IMR-90 (cell line): Measurements from ENCODE around the gene NEGR1. TPM values are rescaled to one million over a fixed set of nuclear protein-coding genes. Genes with fewer than 3 reads are reported as not detected.

Experiments
- ATAC-seq: fragments of 200-7000 bp; cut with Tn5 transposase; 2 replicates; pipeline ENCODE4 v1.9.1; 2020; ENCODE audit warnings: low read depth, mild to moderate bottlenecking, moderate library complexity
- BruUV-seq: library from RNA; stranded (reverse); fragments of 400-500 nt; replicated peaks from 2 replicates; lab custom pipeline; 2021; lab: Mats Ljungman, UMichigan
- CTCF ChIA-PET: fragments of 300-600 bp; formaldehyde crosslinking; extraction: SDS; loops from one replicate; lab custom pipeline; 2021; ENCODE audit warnings: antibody characterized with exemption; lab: Yijun Ruan, JAX
- POLR2A ChIA-PET: fragments of 300-600 bp; sonication (Branson Sonifier 250); formaldehyde crosslinking; loops from one replicate; lab custom pipeline; 2022; ENCODE audit warnings: antibody characterized with exemption; ENCODE audit not compliant: unreplicated experiment; lab: Charles Lee
- DNase-seq: peaks from one replicate; pipeline ENCODE4 v3.0.0; 2013
- H2AFZ ChIP-seq: replicated peaks from 2 replicates; pipeline ENCODE3; 2013; ENCODE audit warnings: low read length, mild to moderate bottlenecking; ENCODE audit not compliant: poor library complexity
- H2AK5ac ChIP-seq: 2 replicates; pipeline ENCODE4 v1.6.1; 2013; ENCODE audit warnings: low read depth, low read length, inconsistent platforms
- H2AK9ac ChIP-seq: replicated peaks from 2 replicates; pipeline ENCODE3; 2013; ENCODE audit warnings: mild to moderate bottlenecking, low read depth, low read length, moderate library complexity; ENCODE audit not compliant: poor library complexity
- H2BK120ac ChIP-seq: 2 replicates; pipeline ENCODE4 v1.6.1; 2013; ENCODE audit warnings: low read depth, low read length, inconsistent platforms
- H2BK15ac ChIP-seq: 3 replicates; pipeline ENCODE4 v1.6.1; 2013; ENCODE audit warnings: low read depth, low read length, inconsistent platforms
- H2BK20ac ChIP-seq: 2 replicates; pipeline ENCODE4 v1.6.1; 2013; ENCODE audit warnings: low read depth, mild to moderate bottlenecking, inconsistent platforms, low read length, moderate library complexity
- H2BK5ac ChIP-seq: 2 replicates; pipeline ENCODE4 v1.6.1; 2013; ENCODE audit warnings: mild to moderate bottlenecking, low read depth, low read length, inconsistent platforms; ENCODE audit not compliant: poor library complexity, severe bottlenecking
- H3K14ac ChIP-seq: replicated peaks from 2 replicates; pipeline ENCODE4 v1.6.1; 2013; ENCODE audit warnings: low read depth, low read length, inconsistent platforms
- H3K18ac ChIP-seq: 2 replicates; pipeline ENCODE4 v1.6.1; 2013; ENCODE audit warnings: low read depth, low read length, control low read depth
- H3K23ac ChIP-seq: 2 replicates; pipeline ENCODE4 v1.6.1; 2013; ENCODE audit warnings: low read depth, low read length, inconsistent platforms
- H3K27ac ChIP-seq: 2 replicates; pipeline ENCODE4 v1.5.1; 2013; ENCODE audit warnings: mild to moderate bottlenecking, control low read depth, low read length; ENCODE audit not compliant: insufficient read depth
- H3K27me3 ChIP-seq: 2 replicates; pipeline ENCODE4 v1.6.1; 2013; ENCODE audit warnings: low read length; ENCODE audit not compliant: control insufficient read depth, insufficient read depth
- H3K36me3 ChIP-seq: 2 replicates; pipeline ENCODE4 v1.6.1; 2013; ENCODE audit warnings: low read length, mixed read lengths; ENCODE audit not compliant: control insufficient read depth, insufficient read depth
- H3K4ac ChIP-seq: 2 replicates; pipeline ENCODE4 v1.6.1; 2013; ENCODE audit warnings: low read depth, low read length, inconsistent platforms
- H3K4me1 ChIP-seq: 2 replicates; pipeline ENCODE4 v1.6.1; 2013; ENCODE audit warnings: low read length, mixed read lengths; ENCODE audit not compliant: control insufficient read depth, insufficient read depth
- H3K4me2 ChIP-seq: 2 replicates; pipeline ENCODE4 v1.6.1; 2013; ENCODE audit warnings: low read depth, mild to moderate bottlenecking, control low read depth, low read length, moderate library complexity
- H3K4me3 ChIP-seq: 2 replicates; pipeline ENCODE4 v1.5.1; 2013; ENCODE audit warnings: low read depth, mild to moderate bottlenecking, control low read depth, low read length, moderate library complexity; ENCODE audit not compliant: insufficient read depth
- H3K56ac ChIP-seq: 2 replicates; pipeline ENCODE4 v1.6.1; 2013; ENCODE audit warnings: low read length, inconsistent platforms; ENCODE audit not compliant: insufficient read depth; ENCODE audit errors: extremely low read depth
- H3K79me1 ChIP-seq, 2 experiments: 2 replicates each; pipeline ENCODE4 v1.6.1; 2013; ENCODE audit warnings: low read length in 2 of 2, inconsistent platforms in 1 of 2, low read depth in 1 of 2
- H3K9ac ChIP-seq: 2 replicates; pipeline ENCODE4 v1.6.1; 2013; ENCODE audit warnings: low read depth, low read length, control low read depth
- H3K9me1 ChIP-seq: 2 replicates; pipeline ENCODE4 v1.6.1; 2013; ENCODE audit warnings: low read length, inconsistent platforms; ENCODE audit not compliant: insufficient read depth
- H3K9me3 ChIP-seq: 2 replicates; pipeline ENCODE4 v1.6.1; 2013; ENCODE audit warnings: low read length; ENCODE audit not compliant: control insufficient read depth, insufficient read depth
- H4K20me1 ChIP-seq: 2 replicates; pipeline ENCODE4 v1.6.1; 2013; ENCODE audit warnings: low read length, inconsistent platforms; ENCODE audit not compliant: insufficient read depth
- H4K5ac ChIP-seq: 2 replicates; pipeline ENCODE4 v1.6.1; 2013; ENCODE audit warnings: mild to moderate bottlenecking, low read depth, low read length, control low read depth
- H4K8ac ChIP-seq, 2 experiments: 2 replicates each; pipeline ENCODE4 v1.6.1; 2013; ENCODE audit warnings: low read depth in 2 of 2, low read length in 2 of 2, control low read depth in 1 of 2, inconsistent platforms in 1 of 2
- H4K91ac ChIP-seq: 2 replicates; pipeline ENCODE4 v1.6.1; 2013; ENCODE audit warnings: low read depth, low read length, inconsistent platforms; ENCODE audit not compliant: insufficient read depth
- BHLHE40 ChIP-seq: fragments of 150-350 bp; IDR thresholded peaks from 2 replicates; pipeline ENCODE4 v1.6.1; 2016; ENCODE audit warnings: mild to moderate bottlenecking, low read depth, low read length
- CHD1 ChIP-seq: IDR thresholded peaks from 2 replicates; pipeline ENCODE4 v1.6.1; 2012; ENCODE audit warnings: low read depth, low read length, improper control_type of control experiment
- CTCF ChIP-seq: conservative IDR thresholded peaks from 2 replicates; pipeline ENCODE4 v1.5.1; 2012; ENCODE audit warnings: mild to moderate bottlenecking, low read depth, low read length, improper control_type of control experiment
- ELK1 ChIP-seq: fragments of 150-350 bp; IDR thresholded peaks from 2 replicates; pipeline ENCODE4 v1.6.1; 2016; ENCODE audit warnings: low read depth, mild to moderate bottlenecking, low read length, moderate library complexity, borderline replicate concordance
- FOS ChIP-seq: fragments of 150-350 bp; IDR thresholded peaks from 2 replicates; pipeline ENCODE4 v1.6.1; 2016; ENCODE audit warnings: low read depth, low read length
- MAFK ChIP-seq: IDR thresholded peaks from 2 replicates; pipeline ENCODE4 v1.6.1; 2012; ENCODE audit warnings: low read depth, low read length, improper control_type of control experiment
- MAZ ChIP-seq: IDR thresholded peaks from 2 replicates; pipeline ENCODE4 v1.6.1; 2012; ENCODE audit warnings: low read depth, mild to moderate bottlenecking, low read length, improper control_type of control experiment, moderate library complexity, borderline replicate concordance
- MXI1 ChIP-seq: IDR thresholded peaks from 2 replicates; pipeline ENCODE4 v1.6.1; 2012; ENCODE audit warnings: low read depth, mild to moderate bottlenecking, low read length, moderate library complexity, borderline replicate concordance
- NFE2L2 ChIP-seq: fragments of 150-350 bp; IDR thresholded peaks from 2 replicates; pipeline ENCODE4 v1.6.1; 2016; ENCODE audit warnings: low read depth, mild to moderate bottlenecking, low read length
- POLR2A ChIP-seq: IDR thresholded peaks from 2 replicates; pipeline ENCODE4 v1.6.1; 2012; ENCODE audit warnings: mild to moderate bottlenecking, low read depth, low read length
- RAD21 ChIP-seq: IDR thresholded peaks from 2 replicates; pipeline ENCODE4 v1.6.1; 2012; ENCODE audit warnings: low read length, improper control_type of control experiment
- RCOR1 ChIP-seq: IDR thresholded peaks from 2 replicates; pipeline ENCODE4 v1.6.1; 2012; ENCODE audit warnings: mild to moderate bottlenecking, low read length, improper control_type of control experiment; ENCODE audit not compliant: insufficient replicate concordance
- SMC3 ChIP-seq: fragments of 150-350 bp; IDR thresholded peaks from 2 replicates; pipeline ENCODE4 v1.6.1; 2016; ENCODE audit warnings: low read depth, mild to moderate bottlenecking, antibody characterized with exemption, low read length, moderate library complexity
- WGBS, 2 experiments: methylation state at CpG; one replicate each; pipeline versions ENCODE4 v1.1.5 to v1.1.7; 2013; ENCODE audit warnings: missing lambda C conversion rate in 2 of 2; ENCODE audit not compliant: insufficient read length in 1 of 2; ENCODE audit errors: extremely low coverage in 2 of 2; 5-methylcytosine and 5-hydroxymethylcytosine counted together
- dilution Hi-C: fragments of 300-500 bp; cut with HindIII; formaldehyde crosslinking; loops from one replicate; pipeline ENCODE4 v1.14.3; 2018; ENCODE audit warnings: low sequenced_read_pairs; ENCODE audit not compliant: unreplicated experiment
- in situ Hi-C: fragments of 300-500 bp; cut with MboI; formaldehyde crosslinking; loops from 3 replicates; pipeline ENCODE4 v1.14.3; 2019; ENCODE audit warnings: low sequenced_read_pairs, inconsistent platforms, mixed read lengths
- intact Hi-C: fragments of 100-400 bp; cut with micrococcal nuclease; formaldehyde crosslinking; loops from 2 replicates; pipeline ENCODE4 v1.10.0; 2022
- polyA plus RNA-seq, 3 experiments: library from polyadenylated mRNA; depleted of rRNA; stranded (reverse); fragments of >200 nt; gene quantifications; 2 replicates each; pipeline ENCODE4 v1.2.3, GENCODE V29; 2012; ENCODE audit warnings: low replicate concordance in 1 of 3
- total RNA-seq: library from RNA; depleted of rRNA; stranded (reverse); fragments of >200 nt; gene quantifications from 2 replicates; pipeline ENCODE4 v1.2.3, GENCODE V29; 2012

The NEGR1 gene
- total and polyA plus RNA-seq, 2 of the 4 experiments (the other 2 are of a cell fraction), result 5.1 to 9.1 TPM

- no peak for DNase-seq
- H3K56ac ChIP-seq, result no peak overlapping the region
- H4K8ac ChIP-seq, result no peak overlapping the region
- H3K14ac ChIP-seq, result no peak overlapping the region
- no peaks in the 10 kb centered on the region for H3K9me1 ChIP-seq
- no peak overlapping the region for H3K4me3 ChIP-seq
- no peak for ATAC-seq
- H4K5ac ChIP-seq, result no peak overlapping the region
- H3K27me3 ChIP-seq, result no peaks in the 10 kb centered on the region
- no peak overlapping the region for H2AK5ac ChIP-seq
- no peak overlapping the region for H3K4ac ChIP-seq
- H3K18ac ChIP-seq, result no peak overlapping the region
- no peaks in the 10 kb centered on the region for H4K20me1 ChIP-seq
- intact Hi-C loops, result no loop called here
- H2BK5ac ChIP-seq, result no peak overlapping the region
- dilution Hi-C loops, result no loop called here
- H3K4me1 ChIP-seq, result no peaks in the 10 kb centered on the region; the same call in 1 of the 2 replicates
- H2BK120ac ChIP-seq, result no peak overlapping the region
- H3K79me1 ChIP-seq, result no peaks in the 10 kb centered on the region
- WGBS, 2 experiments, result no CpG with 5 or more reads among the region's 1 CpG
- H3K36me3 ChIP-seq, result no peaks in the 10 kb centered on the region
- no peak overlapping the region for H4K91ac ChIP-seq
- H2AFZ ChIP-seq, result no peak overlapping the region
- no peak overlapping the region for H3K23ac ChIP-seq
- ChIA-PET CTCF (no interaction called here), POLR2A (no interaction called here)
- no TSS peak for BruUV-seq
- no peak overlapping the region for H2BK15ac ChIP-seq
- in situ Hi-C loops, result no loop called here
- no peak overlapping the region for H3K4me2 ChIP-seq
- no peak for TF ChIP-seq ELK1
- TF ChIP-seq RAD21, result no peak
- TF ChIP-seq SMC3, result no peak
- no peak for TF ChIP-seq MAZ
- TF ChIP-seq NFE2L2, result no peak
- TF ChIP-seq BHLHE40, result no peak
- no peak for TF ChIP-seq CHD1
- TF ChIP-seq RCOR1, result no peak
- no peak for TF ChIP-seq FOS
- no peak for TF ChIP-seq MAFK
- no peak for TF ChIP-seq CTCF
- no peak for TF ChIP-seq MXI1
- no peak for TF ChIP-seq POLR2A
- no peak overlapping the region for H2AK9ac ChIP-seq
- H3K9me3 ChIP-seq, result no peaks in the 10 kb centered on the region
- no peak overlapping the region for H3K9ac ChIP-seq
- no peak overlapping the region for H3K27ac ChIP-seq
- H2BK20ac ChIP-seq, result no peak overlapping the region
Measured at GRCh38 chr1:71762514-71763255, 519.7 kb downstream of the NEGR1 start.
